ENCODE measurements around the gene SRPRB.

SRPRB gene

DNA sequence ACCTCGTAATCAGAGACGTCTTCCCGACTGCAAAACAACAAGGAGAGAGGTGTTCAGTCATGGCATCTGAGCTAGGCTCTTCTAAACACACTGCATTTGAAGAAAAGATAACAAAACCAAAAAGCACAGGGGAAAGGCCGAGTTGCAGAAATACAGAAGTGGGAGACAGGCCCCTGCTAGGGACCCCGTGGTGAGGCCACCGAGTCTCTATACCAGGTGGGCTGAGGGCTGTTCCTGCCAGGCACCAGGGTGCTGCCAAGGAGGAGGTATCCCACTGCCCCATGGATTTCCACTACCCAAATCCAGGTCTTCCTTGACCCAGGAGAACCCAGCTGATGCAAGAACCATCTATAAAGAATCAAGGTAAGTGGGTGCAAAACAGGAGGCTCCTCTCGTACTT, 59.0 kb downstream of the SRPRB start:
- no peaks in the 10 kb centered on the region for H3K36me3 ChIP-seq (ENCODE audit: control insufficient read depth, low read depth, low read length)
- no peak overlapping the region for H3K9ac ChIP-seq (ENCODE audit: low read length)
- no peak overlapping the region for H3K4me3 ChIP-seq (ENCODE audit: low read length)
- H3K4me1 ChIP-seq (ENCODE audit: control insufficient read depth, low read depth, low read length): no peaks in the 10 kb centered on the region
- H3K9me3 ChIP-seq (ENCODE audit: control insufficient read depth, low read depth, low read length): no peaks in the 10 kb centered on the region
- H3K27ac ChIP-seq (ENCODE audit: low read length): no peak overlapping the region
- H3K27me3 ChIP-seq (ENCODE audit: control insufficient read depth, insufficient read depth, low read length): no peaks in the 10 kb centered on the region

DNA sequence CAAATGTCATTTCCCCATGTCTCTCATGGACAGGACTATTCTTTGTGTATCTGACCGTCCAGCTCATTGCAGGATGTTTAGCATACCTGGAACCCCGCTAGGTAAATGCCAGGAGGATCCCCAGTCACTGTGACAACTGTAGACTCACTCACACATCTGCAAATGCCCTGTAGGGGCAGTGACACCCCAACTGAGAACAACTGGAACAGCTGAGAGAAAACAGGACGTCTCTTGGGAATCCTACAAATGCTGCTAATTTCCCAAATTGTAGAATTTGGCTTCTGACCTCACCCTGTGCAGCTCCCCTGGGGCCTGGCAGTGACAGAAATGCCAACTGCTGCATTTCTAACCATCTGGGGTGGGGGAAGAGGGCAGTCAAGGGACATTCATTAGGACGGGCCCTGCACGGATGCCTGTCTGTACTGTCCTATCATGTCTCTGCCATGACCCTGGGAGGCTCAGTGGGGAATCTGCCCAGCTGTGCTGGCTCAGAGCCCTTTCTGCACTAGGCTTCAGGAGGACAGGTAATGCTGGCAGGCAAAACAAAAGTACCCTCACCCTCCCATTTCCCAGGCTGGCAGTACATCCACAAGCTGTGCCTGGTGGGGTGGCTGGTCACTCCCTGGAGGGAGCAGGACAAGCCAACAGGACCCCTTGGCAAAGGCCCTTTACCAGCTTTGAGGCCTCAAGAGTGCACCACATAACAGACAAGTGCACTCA, 59.7 kb downstream of the SRPRB start:
- Histone ChIP-seq H3K4me3 (ENCODE audit: low read length) (no peak overlapping the region), H3K4me1 (ENCODE audit: control insufficient read depth, low read depth, low read length) (no peaks in the 10 kb centered on the region), H3K36me3 (ENCODE audit: control insufficient read depth, low read depth, low read length) (no peaks in the 10 kb centered on the region), H3K9ac (ENCODE audit: low read length) (no peak overlapping the region), H3K27me3 (ENCODE audit: control insufficient read depth, insufficient read depth, low read length) (no peaks in the 10 kb centered on the region), H3K27ac (ENCODE audit: low read length) (no peak overlapping the region), H3K9me3 (ENCODE audit: control insufficient read depth, low read depth, low read length) (no peaks in the 10 kb centered on the region)

GRCh38 chr3:133866141-133866540, 60.5 kb downstream of the SRPRB start:
- H3K27me3 ChIP-seq (ENCODE audit: control insufficient read depth, insufficient read depth, low read length): no peaks in the 10 kb centered on the region
- no peak overlapping the region for H3K4me3 ChIP-seq (ENCODE audit: low read length)
- no peaks in the 10 kb centered on the region for H3K9me3 ChIP-seq (ENCODE audit: control insufficient read depth, low read depth, low read length)
- H3K27ac ChIP-seq (ENCODE audit: low read length): no peak overlapping the region
- no peaks in the 10 kb centered on the region for H3K4me1 ChIP-seq (ENCODE audit: control insufficient read depth, low read depth, low read length)
- no peaks in the 10 kb centered on the region for H3K36me3 ChIP-seq (ENCODE audit: control insufficient read depth, low read depth, low read length)
- no peak overlapping the region for H3K9ac ChIP-seq (ENCODE audit: low read length)

DNA sequence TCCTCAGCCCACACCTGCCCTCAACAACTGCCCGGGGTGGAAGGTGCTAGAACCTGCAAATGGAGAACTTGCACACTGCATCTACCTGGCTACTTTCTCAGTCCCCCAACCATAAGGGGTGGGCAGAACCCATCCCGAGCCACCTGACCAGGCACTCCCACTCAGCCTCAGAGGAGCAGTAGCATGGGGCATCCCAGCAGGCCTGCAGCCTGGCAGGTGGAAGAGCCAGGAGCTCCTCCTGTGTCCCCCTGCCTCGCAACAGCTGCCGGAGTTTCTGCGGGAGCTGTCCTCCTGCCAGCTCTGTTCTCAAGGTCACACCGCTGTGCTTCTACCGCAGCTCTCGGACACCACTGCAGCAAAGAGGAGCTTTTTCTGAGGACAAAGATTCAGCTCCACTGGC, 62.6 kb downstream of the SRPRB start:
- H3K4me3 ChIP-seq (ENCODE audit: low read length): no peak overlapping the region
- peaks cover 3% of the 10 kb centered on the region for H3K4me1 ChIP-seq (ENCODE audit: control insufficient read depth, low read depth, low read length)
- H3K27ac ChIP-seq (ENCODE audit: low read length): no peak overlapping the region
- no peaks in the 10 kb centered on the region for H3K36me3 ChIP-seq (ENCODE audit: control insufficient read depth, low read depth, low read length)
- no peak overlapping the region for H3K9ac ChIP-seq (ENCODE audit: low read length)
- H3K27me3 ChIP-seq (ENCODE audit: control insufficient read depth, insufficient read depth, low read length): no peaks in the 10 kb centered on the region
- no peaks in the 10 kb centered on the region for H3K9me3 ChIP-seq (ENCODE audit: control insufficient read depth, low read depth, low read length)

DNA sequence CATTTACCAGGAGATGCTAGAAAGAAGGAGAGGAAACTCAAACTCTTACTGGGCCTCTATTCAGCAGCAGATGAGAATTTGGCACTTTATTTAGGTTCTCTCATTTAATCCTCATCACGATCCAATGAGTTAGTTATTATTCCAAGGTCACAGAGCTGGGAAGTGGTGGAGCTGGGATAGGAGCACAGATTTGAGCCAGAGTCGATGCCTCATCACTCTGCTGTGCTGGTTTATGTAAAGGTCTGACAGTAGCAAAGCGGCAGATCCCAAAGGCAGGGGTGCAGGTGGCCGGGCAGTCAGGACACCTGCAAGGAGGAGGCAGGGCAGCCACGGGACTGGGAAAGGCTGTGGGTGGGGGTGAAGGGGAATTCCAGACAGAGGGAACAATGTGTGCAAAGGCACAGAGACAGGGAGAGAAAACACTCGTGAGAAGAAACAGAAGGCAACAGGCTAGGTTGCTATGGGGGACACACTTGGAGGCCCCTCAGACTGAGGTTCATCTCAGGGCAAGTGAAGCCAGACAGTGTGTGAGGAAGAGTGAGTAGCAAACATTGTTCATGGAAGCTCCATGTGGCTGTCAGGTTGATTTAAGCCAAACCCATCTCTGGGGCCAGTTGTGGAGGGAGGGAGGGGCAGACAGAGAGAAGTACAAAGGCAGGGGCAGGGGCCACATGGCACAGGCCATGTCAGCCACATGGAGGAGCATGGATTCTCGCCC, 63.3 kb downstream of the SRPRB start:
- Histone ChIP-seq H3K9me3 (ENCODE audit: control insufficient read depth, low read depth, low read length) (no peaks in the 10 kb centered on the region), H3K4me3 (ENCODE audit: low read length) (no peak overlapping the region), H3K4me1 (ENCODE audit: control insufficient read depth, low read depth, low read length) (peaks cover 3% of the 10 kb centered on the region), H3K36me3 (ENCODE audit: control insufficient read depth, low read depth, low read length) (no peaks in the 10 kb centered on the region), H3K27ac (ENCODE audit: low read length) (no peak overlapping the region), H3K9ac (ENCODE audit: low read length) (no peak overlapping the region), H3K27me3 (ENCODE audit: control insufficient read depth, insufficient read depth, low read length) (no peaks in the 10 kb centered on the region)

DNA sequence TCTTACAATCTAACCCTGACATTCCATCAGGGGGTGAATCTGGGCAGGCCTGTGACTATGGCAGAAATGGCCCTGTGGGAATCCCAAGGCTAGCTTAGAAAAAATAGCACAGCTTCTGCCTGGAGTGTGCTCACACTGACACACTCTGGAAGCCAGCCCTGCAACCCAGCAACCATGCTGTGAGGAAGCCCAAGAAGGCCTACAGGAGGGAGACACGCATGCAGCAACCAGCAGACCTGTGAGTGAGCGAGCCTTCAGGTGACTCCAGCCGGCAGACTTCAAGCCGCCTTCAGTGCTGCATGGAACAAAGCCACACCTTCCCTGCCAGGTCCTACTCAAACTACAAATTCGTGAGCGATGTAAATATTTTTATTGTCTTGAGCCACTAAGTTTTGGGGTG, 64.0 kb downstream of the SRPRB start:
- Histone ChIP-seq H3K27me3 (ENCODE audit: control insufficient read depth, insufficient read depth, low read length) (no peaks in the 10 kb centered on the region), H3K4me1 (ENCODE audit: control insufficient read depth, low read depth, low read length) (peaks cover 3% of the 10 kb centered on the region), H3K27ac (ENCODE audit: low read length) (no peak overlapping the region), H3K36me3 (ENCODE audit: control insufficient read depth, low read depth, low read length) (no peaks in the 10 kb centered on the region), H3K9me3 (ENCODE audit: control insufficient read depth, low read depth, low read length) (no peaks in the 10 kb centered on the region), H3K4me3 (ENCODE audit: low read length) (no peak overlapping the region), H3K9ac (ENCODE audit: low read length) (no peak overlapping the region)

GRCh38 chr3:133870822-133871221, 65.2 kb downstream of the SRPRB start:
- no peaks in the 10 kb centered on the region for H3K36me3 ChIP-seq (ENCODE audit: control insufficient read depth, low read depth, low read length)
- H3K4me1 ChIP-seq (ENCODE audit: control insufficient read depth, low read depth, low read length): peaks cover 3% of the 10 kb centered on the region
- no peaks in the 10 kb centered on the region for H3K9me3 ChIP-seq (ENCODE audit: control insufficient read depth, low read depth, low read length)
- no peak overlapping the region for H3K9ac ChIP-seq (ENCODE audit: low read length)
- no peak overlapping the region for H3K4me3 ChIP-seq (ENCODE audit: low read length)
- no peak overlapping the region for H3K27ac ChIP-seq (ENCODE audit: low read length)
- H3K27me3 ChIP-seq (ENCODE audit: control insufficient read depth, insufficient read depth, low read length): no peaks in the 10 kb centered on the region

Measured in iPS-18a (cell line).